Measurements from ENCODE around the gene UQCR10. TPM values are rescaled to one million over a fixed set of nuclear protein-coding genes. Genes with fewer than 3 reads are reported as not detected.

UQCR10 gene
- 86.3 TPM for total RNA-seq
- long read RNA-seq, transcript UQCR10-202 (2 exons, 584 nt), result minor isoform, 8 of 75 reads
- long read RNA-seq, transcript UQCR10-201 (2 exons, 916 nt), result major isoform, 65 of 75 reads
- long read RNA-seq, partial matches to known transcripts, result 2 of 75 reads
- long read RNA-seq, other reads (novel, unspliced or antisense), result 0 of 75 reads

DNA sequence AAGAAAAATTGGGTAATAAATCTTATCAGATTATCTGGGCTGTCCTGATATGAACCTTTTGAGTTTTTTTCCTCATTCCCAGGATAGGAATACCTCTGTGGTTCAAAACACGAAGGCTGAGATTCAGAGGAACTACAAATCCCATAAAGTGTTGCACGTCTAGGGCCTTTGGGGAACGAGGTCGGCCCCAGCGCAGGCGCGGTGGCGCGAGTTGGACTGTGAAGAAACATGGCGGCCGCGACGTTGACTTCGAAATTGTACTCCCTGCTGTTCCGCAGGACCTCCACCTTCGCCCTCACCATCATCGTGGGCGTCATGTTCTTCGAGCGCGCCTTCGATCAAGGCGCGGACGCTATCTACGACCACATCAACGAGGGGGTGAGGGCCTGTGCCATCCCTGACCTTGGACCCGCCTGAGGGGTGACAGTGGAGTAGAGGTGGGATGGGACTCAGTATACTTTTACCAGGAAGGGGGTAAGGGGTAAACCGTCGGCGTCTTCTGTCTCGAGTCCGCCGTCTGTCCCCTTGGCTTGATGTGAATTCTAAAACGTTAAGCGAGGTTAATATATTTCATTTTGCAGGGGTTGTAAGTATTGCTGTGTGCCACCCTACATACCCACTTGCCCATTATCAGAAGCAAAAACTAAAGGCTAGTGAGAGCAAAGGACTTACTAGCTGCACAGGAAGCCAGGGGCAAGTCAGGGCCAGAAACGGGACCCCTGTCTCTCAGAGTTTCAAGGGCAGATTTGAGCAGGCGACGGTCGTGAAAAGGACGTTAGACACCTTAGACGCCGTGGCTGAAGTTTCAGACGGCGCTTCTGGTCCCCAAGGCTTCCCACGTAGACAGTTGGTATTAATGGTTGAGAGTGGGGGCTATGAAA lies at the start of gene UQCR10:
Gene UQCR10 (plus strand): TSS at position 199 of the 881 bp plus-strand sequence. CDS start 30 bp downstream, at position 229.
- ATAC-seq, result peak; percentile 83
- Histone ChIP-seq H3K36me3 (peaks cover 22% of the 10 kb centered on the region), H3K4me1 (peaks cover 24% of the 10 kb centered on the region), H3K27ac (peak within 1 kb of the TSS; percentile 91), H3K27me3 (no peaks in the 10 kb centered on the region), H3K9me3 (no peaks in the 10 kb centered on the region), H3K4me3 (peak within 1 kb of the TSS; percentile 100)
- TF ChIP-seq, protein P1, sequence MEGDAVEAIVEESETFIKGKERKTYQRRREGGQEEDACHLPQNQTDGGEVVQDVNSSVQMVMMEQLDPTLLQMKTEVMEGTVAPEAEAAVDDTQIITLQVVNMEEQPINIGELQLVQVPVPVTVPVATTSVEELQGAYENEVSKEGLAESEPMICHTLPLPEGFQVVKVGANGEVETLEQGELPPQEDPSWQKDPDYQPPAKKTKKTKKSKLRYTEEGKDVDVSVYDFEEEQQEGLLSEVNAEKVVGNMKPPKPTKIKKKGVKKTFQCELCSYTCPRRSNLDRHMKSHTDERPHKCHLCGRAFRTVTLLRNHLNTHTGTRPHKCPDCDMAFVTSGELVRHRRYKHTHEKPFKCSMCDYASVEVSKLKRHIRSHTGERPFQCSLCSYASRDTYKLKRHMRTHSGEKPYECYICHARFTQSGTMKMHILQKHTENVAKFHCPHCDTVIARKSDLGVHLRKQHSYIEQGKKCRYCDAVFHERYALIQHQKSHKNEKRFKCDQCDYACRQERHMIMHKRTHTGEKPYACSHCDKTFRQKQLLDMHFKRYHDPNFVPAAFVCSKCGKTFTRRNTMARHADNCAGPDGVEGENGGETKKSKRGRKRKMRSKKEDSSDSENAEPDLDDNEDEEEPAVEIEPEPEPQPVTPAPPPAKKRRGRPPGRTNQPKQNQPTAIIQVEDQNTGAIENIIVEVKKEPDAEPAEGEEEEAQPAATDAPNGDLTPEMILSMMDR (IDR thresholded peaks at IDR 0.05), result no peak
- peak; percentile 97 for DNase-seq
- intact Hi-C loops (cut with DNase I), result no loop called here

DNA sequence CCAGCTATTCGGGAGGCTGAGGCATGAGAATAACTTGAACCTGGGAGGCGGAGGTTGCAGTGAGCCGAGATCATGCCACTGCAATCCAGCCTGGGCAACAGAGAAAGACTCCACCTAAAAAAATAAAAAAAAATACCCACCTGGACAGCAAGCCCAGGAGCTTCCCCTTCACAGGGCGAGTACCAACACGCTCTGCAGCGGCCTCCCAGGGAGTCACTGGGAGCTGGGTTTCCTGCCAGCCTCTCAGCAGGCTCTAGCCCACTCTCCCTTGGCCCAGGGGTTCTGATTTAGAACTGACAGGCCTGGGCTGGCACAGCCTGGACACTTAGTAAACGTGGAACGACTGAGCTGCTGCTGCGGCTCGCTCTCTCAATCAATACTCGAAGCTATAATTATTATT lies 49.4 kb upstream of the UQCR10 start:
- H3K36me3 ChIP-seq, result no peaks in the 10 kb centered on the region
- TF ChIP-seq, protein P1 (IDR thresholded peaks at IDR 0.05), result no peak
- intact Hi-C loops (cut with DNase I), result no loop called here
- no peak for DNase-seq
- no peaks in the 10 kb centered on the region for H3K9me3 ChIP-seq
- no peak for ATAC-seq
- no peaks in the 10 kb centered on the region for H3K4me1 ChIP-seq
- no peak overlapping the region for H3K4me3 ChIP-seq
- peaks cover 64% of the 10 kb centered on the region for H3K27me3 ChIP-seq
- no peak overlapping the region for H3K27ac ChIP-seq

DNA sequence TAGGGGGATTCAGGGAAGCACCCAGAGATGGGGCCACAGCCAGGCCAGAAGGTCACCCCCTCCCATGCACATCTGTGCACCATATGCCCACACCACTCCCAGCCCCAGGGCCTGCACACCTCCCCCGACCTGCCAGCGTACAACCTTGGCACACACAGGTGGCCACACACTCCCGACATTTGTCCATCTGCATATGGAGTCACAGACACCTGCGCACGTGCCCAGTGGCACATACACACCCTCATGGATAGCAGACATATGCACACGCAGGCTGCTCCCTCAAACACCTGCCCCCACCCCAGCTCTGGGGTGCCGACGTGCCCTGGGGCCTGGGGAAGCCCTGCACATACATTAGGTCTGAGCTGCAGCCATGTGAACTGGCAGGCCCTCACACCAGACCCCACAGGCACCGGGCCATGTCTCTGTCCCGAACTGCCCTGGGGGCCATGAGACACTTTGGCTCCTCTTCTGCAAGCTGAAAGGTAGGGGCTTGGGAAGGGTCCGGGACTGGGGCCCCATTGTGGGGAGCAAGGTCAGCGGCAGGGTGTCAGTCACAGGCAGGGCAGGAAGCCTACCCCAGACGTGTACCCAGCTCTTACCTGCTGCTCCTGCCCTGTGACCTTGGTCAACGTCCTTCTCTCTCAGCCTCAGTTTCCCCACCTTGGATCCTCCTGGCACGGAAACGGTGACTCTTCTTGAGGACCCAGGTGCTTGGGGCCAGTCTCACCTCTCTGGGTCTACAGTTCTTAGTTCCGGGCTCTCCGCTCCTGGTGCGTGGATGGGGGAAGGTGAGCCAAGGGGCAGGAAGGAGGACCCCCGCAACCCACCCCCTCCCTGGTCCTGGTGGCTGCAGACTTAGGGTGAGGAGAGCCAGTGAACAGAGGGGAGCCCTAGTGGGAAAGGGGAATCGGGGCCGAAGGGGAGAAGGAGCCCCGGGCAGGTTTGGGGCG lies 47.9 kb upstream of the UQCR10 start:
- no peak overlapping the region for H3K4me3 ChIP-seq
- ATAC-seq, result no peak

DNA sequence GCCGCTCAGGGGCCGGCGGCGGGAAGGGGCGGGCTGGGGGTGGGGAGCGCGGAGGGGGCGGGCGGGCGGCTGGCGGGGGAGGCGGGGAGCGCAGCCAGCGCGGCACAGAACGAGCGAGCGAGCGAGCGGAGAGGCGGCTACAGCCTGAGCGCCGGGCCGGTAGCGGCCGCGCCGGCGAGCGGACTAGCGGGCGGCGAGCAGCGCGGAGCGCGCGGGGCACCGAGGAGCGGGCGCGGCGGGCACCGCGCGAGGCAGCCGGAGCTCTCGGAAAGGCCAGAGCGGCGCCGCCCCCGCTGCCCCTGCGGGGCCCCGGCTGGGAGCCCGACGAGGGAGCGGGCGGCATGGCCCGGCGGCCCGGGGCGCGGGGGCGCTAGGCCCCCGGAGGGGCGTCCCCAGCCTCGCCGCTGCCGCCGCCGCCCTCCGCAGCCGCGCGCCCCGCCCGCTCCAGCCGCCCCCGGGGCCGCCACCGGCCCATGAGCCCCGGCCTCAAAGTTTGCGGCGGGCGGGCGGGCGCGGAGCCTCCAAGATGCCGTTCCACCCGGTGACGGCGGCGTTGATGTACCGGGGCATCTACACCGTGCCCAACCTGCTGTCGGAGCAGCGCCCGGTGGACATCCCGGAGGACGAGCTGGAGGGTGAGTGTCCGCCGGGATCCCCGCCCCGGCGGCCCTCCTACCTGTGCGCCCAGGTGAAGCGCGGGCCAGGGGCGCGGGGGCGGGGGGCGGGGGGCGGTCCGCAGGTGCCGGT lies 47.1 kb upstream of the UQCR10 start, which contains the start of gene CABP7:
Gene CABP7 (plus strand): TSS at position 105 of the 747 bp plus-strand sequence. CDS start 422 bp downstream, at position 527.
- H3K4me1 ChIP-seq, result no peaks in the 10 kb centered on the region
- TF ChIP-seq, protein P1 (IDR thresholded peaks at IDR 0.05), result no peak
- H3K36me3 ChIP-seq, result no peaks in the 10 kb centered on the region
- ATAC-seq (no peak), DNase-seq (no peak)
- H3K9me3 ChIP-seq, result no peaks in the 10 kb centered on the region
- intact Hi-C loops (cut with DNase I), result no loop called here
- peaks cover 51% of the 10 kb centered on the region for H3K27me3 ChIP-seq
- no peak within 1 kb of the TSS for H3K27ac ChIP-seq
- no peak within 1 kb of the TSS for H3K4me3 ChIP-seq

More for the DNA sequence above, 47.9 kb upstream of the UQCR10 start:
- Histone ChIP-seq H3K27me3 (peaks cover 59% of the 10 kb centered on the region), H3K4me1 (no peaks in the 10 kb centered on the region), H3K27ac (no peak overlapping the region), H3K36me3 (no peaks in the 10 kb centered on the region), H3K9me3 (no peaks in the 10 kb centered on the region)
- intact Hi-C loops (cut with DNase I), result no loop called here
- no peak for DNase-seq
- TF ChIP-seq, protein P1 (IDR thresholded peaks at IDR 0.05), result no peak
